T-cell (primary cell): ENCODE measurements around the gene CEP76. TPM values are rescaled to one million over a fixed set of nuclear protein-coding genes. Genes with fewer than 3 reads are reported as not detected.

Experiments used
- ATAC-seq, 4 experiments: fragments of 200-7000 bp in 3 of 4; fragments of 150-1000 bp in 1 of 4; cut with Tn5 transposase; replicated peaks in 1 of 4; 1 replicate in 3 of 4; 2 replicates in 1 of 4; pipeline ENCODE4 v1.10.0; 2021; ENCODE audit warnings: moderate library complexity in 3 of 4, mild to moderate bottlenecking in 2 of 4, moderate number of reproducible peaks in 1 of 4
- CTCF ChIA-PET, 2 donors: fragments of 300-600 bp; sonication (Branson Sonifier 250); formaldehyde crosslinking; loops; one replicate each; lab custom pipeline; 2022; ENCODE audit warnings: antibody characterized with exemption in 2 of 2; lab: Charles Lee
- POLR2A ChIA-PET, 2 donors: fragments of 300-600 bp; sonication (Branson Sonifier 250); formaldehyde crosslinking; loops; one replicate each; lab custom pipeline; 2022; ENCODE audit warnings: antibody characterized with exemption in 2 of 2; lab: Charles Lee
- DNase-seq, 35 experiments: peaks; one replicate each; pipeline versions ENCODE4 v3.0.0 to v3.0.0-alpha.2; 2013 to 2023
- H3K27ac ChIP-seq: one replicate; pipeline ENCODE4 v1.5.1; 2013; ENCODE audit warnings: low read length
- H3K27me3 ChIP-seq, 2 experiments: replicated peaks in 1 of 2; 1 replicate in 1 of 2; 2 replicates in 1 of 2; pipeline versions ENCODE4 v1.6.1 to v1.7.0; 2013; ENCODE audit warnings: low read length in 1 of 2, mixed read lengths in 1 of 2; ENCODE audit not compliant: control insufficient read depth in 2 of 2, insufficient read depth in 2 of 2; ENCODE audit errors: extremely low read depth in 1 of 2
- H3K36me3 ChIP-seq, 2 donors: 1 replicate in 1 of 2; 2 replicates in 1 of 2; pipeline versions ENCODE4 v1.6.1 to v1.7.0; 2013; ENCODE audit warnings: low read length in 1 of 2; ENCODE audit not compliant: control insufficient read depth in 2 of 2, insufficient read depth in 1 of 2; ENCODE audit errors: extremely low read depth in 1 of 2
- H3K4me1 ChIP-seq, 2 experiments: 1 replicate in 1 of 2; 2 replicates in 1 of 2; pipeline versions ENCODE4 v1.6.1 to v1.7.0; 2013; ENCODE audit warnings: low read length in 2 of 2, mixed read lengths in 1 of 2; ENCODE audit not compliant: insufficient read depth in 2 of 2, control insufficient read depth in 1 of 2; ENCODE audit errors: extremely low read depth in 1 of 2
- H3K4me3 ChIP-seq, 2 donors: 1 replicate in 1 of 2; 2 replicates in 1 of 2; pipeline versions ENCODE4 v1.5.1 to v1.7.0; 2013; ENCODE audit warnings: mild to moderate bottlenecking in 2 of 2, low read length in 1 of 2, moderate library complexity in 1 of 2; ENCODE audit not compliant: control insufficient read depth in 1 of 2; ENCODE audit errors: extremely low read depth in 1 of 2
- H3K9me3 ChIP-seq: 2 replicates; pipeline ENCODE4 v1.7.0; 2013
- H3K27ac Mint-ChIP-seq, 2 donors: one replicate each; pipeline ENCODE4 v1.8.0; 2020 to 2021; ENCODE audit warnings: mild to moderate bottlenecking in 2 of 2, mixed read lengths in 2 of 2
- H3K27me3 Mint-ChIP-seq, 2 donors: one replicate each; pipeline ENCODE4 v1.8.0; 2021 to 2022; ENCODE audit warnings: mixed read lengths in 2 of 2
- H3K36me3 Mint-ChIP-seq: one replicate; pipeline ENCODE4 v1.8.0; 2021; ENCODE audit warnings: mixed read lengths
- H3K4me1 Mint-ChIP-seq, 3 donors: one replicate each; pipeline ENCODE4 v1.8.0; 2020 to 2022; ENCODE audit warnings: mixed read lengths in 3 of 3, mild to moderate bottlenecking in 1 of 3
- H3K4me3 Mint-ChIP-seq, 3 donors: one replicate each; pipeline ENCODE4 v1.8.0; 2020 to 2022; ENCODE audit warnings: mild to moderate bottlenecking in 3 of 3, mixed read lengths in 3 of 3, moderate library complexity in 3 of 3
- H3K9me3 Mint-ChIP-seq, 3 donors: one replicate each; pipeline ENCODE4 v1.8.0; 2020 to 2022; ENCODE audit warnings: mixed read lengths in 3 of 3
- WGBS: methylation state at CpG from one replicate; pipeline ENCODE4 v1.1.5; 2013; ENCODE audit warnings: missing lambda C conversion rate; ENCODE audit not compliant: insufficient coverage; 5-methylcytosine and 5-hydroxymethylcytosine counted together
- total RNA-seq, 35 experiments: library from RNA in 6 of 35; stranded (reverse) in 6 of 35; fragments of 120-200 nt in 1 of 35; gene quantifications; one replicate each; pipeline versions ENCODE4 v1.2.1 to v1.2.4 and lab custom pipeline; 2013 to 2026

The CEP76 gene
- total RNA-seq, 5 donors from 2014 or later (not counting 1 experiment from before 2014, with no cell fraction given), result 6.8 to 9.7 (median 8.2) TPM

- DNase-seq (no peak), ATAC-seq (no peak)
- no peaks in the 10 kb centered on the region for H3K9me3 Mint-ChIP-seq
- Histone ChIP-seq H3K27me3 (no peaks in the 10 kb centered on the region), H3K36me3 (no peaks in the 10 kb centered on the region), H3K4me3 (no peak overlapping the region), H3K27ac (no peak overlapping the region), H3K9me3 (no peaks in the 10 kb centered on the region), H3K4me1 (no peaks in the 10 kb centered on the region)
- no peaks in the 10 kb centered on the region for H3K36me3 Mint-ChIP-seq
- CTCF ChIA-PET, result interaction anchor here in 1 of 2 donors (0.6 kb wide), 1 partner anchor 149 kb away, joined by 3 read pairs; no protein-coding TSS in a partner anchor
- POLR2A ChIA-PET, result no interaction called here
- no peak overlapping the region for H3K4me3 Mint-ChIP-seq
- no peak overlapping the region for H3K27ac Mint-ChIP-seq
- no peaks in the 10 kb centered on the region for H3K27me3 Mint-ChIP-seq
- WGBS, result 37% methylated on average over 2 of the region's 6 CpGs
- no peaks in the 10 kb centered on the region for H3K4me1 Mint-ChIP-seq
These were observed 38.8 kb upstream of the CEP76 start for GRCh38 chr18:12741351-12741750.

- Histone ChIP-seq H3K4me1 (no peaks in the 10 kb centered on the region), H3K27ac (no peak overlapping the region), H3K27me3 (no peaks in the 10 kb centered on the region), H3K36me3 (no peaks in the 10 kb centered on the region), H3K4me3 (no peak overlapping the region), H3K9me3 (no peaks in the 10 kb centered on the region)
- H3K9me3 Mint-ChIP-seq, result no peaks in the 10 kb centered on the region
- H3K36me3 Mint-ChIP-seq, result no peaks in the 10 kb centered on the region
- H3K27ac Mint-ChIP-seq, result no peak overlapping the region
- DNase-seq (no peak), ATAC-seq (no peak)
- POLR2A ChIA-PET, result no interaction called here
- 75% methylated on average over 9 of the region's 19 CpGs for WGBS
- no peak overlapping the region for H3K4me3 Mint-ChIP-seq
- CTCF ChIA-PET, result interaction anchor here in 1 of 2 donors (0.5 kb wide), 1 partner anchor 23 kb away, joined by 3 read pairs; no protein-coding TSS in a partner anchor
- no peaks in the 10 kb centered on the region for H3K4me1 Mint-ChIP-seq
- H3K27me3 Mint-ChIP-seq, result no peaks in the 10 kb centered on the region
These were observed 34.9 kb upstream of the CEP76 start for GRCh38 chr18:12737243-12737902.

- Histone ChIP-seq H3K36me3 (peaks cover 0 to 36% of the 10 kb centered on the region in 2 donors), H3K9me3 (no peaks in the 10 kb centered on the region), H3K4me1 (no peaks in the 10 kb centered on the region), H3K4me3 (no peak overlapping the region), H3K27ac (no peak overlapping the region), H3K27me3 (no peaks in the 10 kb centered on the region)
- H3K36me3 Mint-ChIP-seq, result peaks cover 20% of the 10 kb centered on the region
- H3K4me3 Mint-ChIP-seq, result no peak overlapping the region
- DNase-seq (peak in 33 of 35 experiments; percentile 9 to 82 (median 37)), ATAC-seq (peak; percentile 53 to 67 (median 64))
- WGBS, result 72% methylated on average over 9 of the region's 14 CpGs
- POLR2A ChIA-PET, result no interaction called here
- CTCF ChIA-PET, result interaction anchor here (0.6 to 7.1 kb wide), 12 partner anchors 17 to 862 kb away, joined by 3 to 48 read pairs (median 4); partner anchors contain the start of gene CEP76 (in 1 of the 2)
- H3K27me3 Mint-ChIP-seq, result no peaks in the 10 kb centered on the region
- no peak overlapping the region for H3K27ac Mint-ChIP-seq
- no peaks in the 10 kb centered on the region for H3K9me3 Mint-ChIP-seq
- H3K4me1 Mint-ChIP-seq, result peaks cover 0 to 1% (median 0%) of the 10 kb centered on the region in 3 donors
These were observed 24.4 kb upstream of the CEP76 start for GRCh38 chr18:12726774-12727550.

GRCh38 chr18:12726331-12726730 lies 23.8 kb upstream of the CEP76 start:
- no peaks in the 10 kb centered on the region for H3K27me3 Mint-ChIP-seq
- no peaks in the 10 kb centered on the region for H3K27me3 ChIP-seq
- no CpG with 5 or more reads among the region's 4 CpGs for WGBS
- peaks cover 23% of the 10 kb centered on the region for H3K36me3 Mint-ChIP-seq
- peaks cover 0 to 4% (median 0%) of the 10 kb centered on the region in 3 donors for H3K4me1 Mint-ChIP-seq
- no peak for ATAC-seq
- peaks cover 0 to 39% of the 10 kb centered on the region in 2 donors for H3K36me3 ChIP-seq
- no peak overlapping the region for H3K4me3 ChIP-seq
- H3K9me3 ChIP-seq, result no peaks in the 10 kb centered on the region
- H3K9me3 Mint-ChIP-seq, result no peaks in the 10 kb centered on the region
- H3K27ac ChIP-seq, result no peak overlapping the region
- no peak for DNase-seq
- no peak overlapping the region for H3K27ac Mint-ChIP-seq
- CTCF ChIA-PET, result interaction anchor here (0.6 to 7.1 kb wide), 11 partner anchors 17 to 863 kb away, joined by 3 to 48 read pairs (median 4); partner anchors contain the start of gene CEP76 (in 1 of the 2)
- POLR2A ChIA-PET, result no interaction called here
- H3K4me3 Mint-ChIP-seq, result no peak overlapping the region
- no peaks in the 10 kb centered on the region for H3K4me1 ChIP-seq

GRCh38 chr18:12722731-12723130 lies 20.2 kb upstream of the CEP76 start:
- WGBS, result 100% methylated on average over 4 of the region's 7 CpGs
- peaks cover 0 to 68% of the 10 kb centered on the region in 2 donors for H3K36me3 ChIP-seq
- Mint-ChIP-seq H3K27me3 (no peaks in the 10 kb centered on the region), H3K4me3 (no peak overlapping the region), H3K36me3 (peaks cover 34% of the 10 kb centered on the region), H3K4me1 (peaks cover 0 to 6% (median 0%) of the 10 kb centered on the region in 3 donors), H3K27ac (no peak overlapping the region), H3K9me3 (no peaks in the 10 kb centered on the region)
- CTCF ChIA-PET, result interaction anchor here (0.6 to 3.6 kb wide), 4 partner anchors 211 to 376 kb away, joined by 3 to 22 read pairs (median 8); no protein-coding TSS in a partner anchor
- H3K9me3 ChIP-seq, result no peaks in the 10 kb centered on the region
- ATAC-seq (no peak), DNase-seq (no peak)
- H3K27me3 ChIP-seq, result no peaks in the 10 kb centered on the region
- no peak overlapping the region for H3K4me3 ChIP-seq
- no peak overlapping the region for H3K27ac ChIP-seq
- no peaks in the 10 kb centered on the region for H3K4me1 ChIP-seq
- POLR2A ChIA-PET, result no interaction called here

- Histone ChIP-seq H3K27me3 (no peaks in the 10 kb centered on the region), H3K36me3 (peaks cover 0 to 75% of the 10 kb centered on the region in 2 donors), H3K9me3 (no peaks in the 10 kb centered on the region), H3K4me3 (no peak overlapping the region), H3K27ac (no peak overlapping the region), H3K4me1 (no peaks in the 10 kb centered on the region)
- 53% methylated on average over 3 of the region's 5 CpGs for WGBS
- no peak for ATAC-seq
- no peak overlapping the region for H3K4me3 Mint-ChIP-seq
- no peaks in the 10 kb centered on the region for H3K27me3 Mint-ChIP-seq
- no peaks in the 10 kb centered on the region for H3K9me3 Mint-ChIP-seq
- POLR2A ChIA-PET, result no interaction called here
- CTCF ChIA-PET, result interaction anchor here (0.9 to 2.7 kb wide), 2 partner anchors 212 to 213 kb away, joined by 3 to 10 read pairs; no protein-coding TSS in a partner anchor
- H3K4me1 Mint-ChIP-seq, result peaks cover 0 to 8% (median 0%) of the 10 kb centered on the region in 3 donors
- DNase-seq, result no peak
- peaks cover 35% of the 10 kb centered on the region for H3K36me3 Mint-ChIP-seq
- H3K27ac Mint-ChIP-seq, result peak overlapping the region in 1 of 2 donors; percentile 33
These were observed 19.2 kb upstream of the CEP76 start for GRCh38 chr18:12721495-12722275.
